ENCODE data around the gene PRR18.

Gene PRR18

DNA sequence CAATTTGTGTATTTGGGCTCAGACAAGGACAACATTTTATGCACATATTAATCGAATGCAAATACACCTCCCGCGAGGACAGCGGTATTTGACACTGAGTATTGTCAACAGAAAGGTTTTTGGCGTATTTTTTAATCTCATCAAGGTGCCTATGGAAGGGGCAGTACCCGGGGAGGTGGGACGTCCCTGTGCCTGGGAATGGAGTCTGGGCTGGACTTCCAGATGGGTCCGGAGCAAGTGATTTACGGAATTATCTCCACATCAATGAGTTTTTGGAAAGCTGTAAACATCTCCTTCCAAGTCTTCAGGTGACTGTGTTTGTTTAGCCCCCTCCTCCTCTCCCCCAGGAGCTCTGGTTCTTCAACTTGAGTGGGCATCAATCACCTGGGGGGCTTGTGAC lies 39.8 kb downstream of the PRR18 start:
- FAIRE-seq = no peak
- TF ChIP-seq POLR2A (IDR thresholded peaks at IDR 0.05; ENCODE audit: low read depth, low read length) = no peak
- no peak for DNase-seq (ENCODE audit: insufficient read length, low spot score)

DNA sequence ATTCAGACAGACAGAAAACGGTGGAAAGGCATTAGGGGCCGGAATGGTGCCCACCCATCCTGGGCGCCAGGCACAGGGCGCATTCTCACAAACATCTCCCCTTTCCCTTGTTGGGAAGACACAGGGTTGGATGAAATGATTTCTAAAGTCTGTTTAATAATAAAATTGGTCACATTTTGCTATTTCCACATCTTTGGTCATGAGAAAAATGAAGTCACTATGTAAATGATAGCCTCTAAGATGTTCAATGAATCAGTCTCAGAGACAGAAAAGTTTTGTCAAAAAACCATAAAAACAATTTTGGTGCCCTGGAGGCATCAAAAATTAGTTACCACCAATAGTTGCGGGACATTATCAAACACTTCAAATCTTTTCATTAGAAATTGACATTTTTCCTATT lies 40.7 kb downstream of the PRR18 start:
- DNase-seq (ENCODE audit: insufficient read length, low spot score) (no peak), FAIRE-seq (no peak)
- no peak for TF ChIP-seq POLR2A (IDR thresholded peaks at IDR 0.05; ENCODE audit: low read depth, low read length)

DNA sequence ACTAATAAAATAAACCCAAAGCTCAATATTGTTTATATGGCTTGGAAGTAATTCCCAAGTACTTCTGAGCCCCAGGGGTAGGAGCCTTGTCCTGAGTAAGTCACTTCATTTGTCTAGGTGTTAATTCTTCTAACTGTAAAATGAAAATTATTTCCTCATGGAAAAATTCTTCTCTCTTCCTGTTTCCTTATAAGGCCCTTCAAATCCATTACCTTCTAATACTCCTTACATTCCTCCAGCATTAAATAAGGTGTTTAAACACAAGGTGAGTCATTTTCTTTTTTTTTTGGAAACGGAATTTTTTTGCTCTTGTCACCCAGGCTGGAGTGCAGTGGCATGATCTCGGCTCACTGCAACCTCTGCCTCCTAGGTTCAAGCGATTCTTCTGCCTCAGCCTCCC lies 41.9 kb downstream of the PRR18 start:
- no peak for TF ChIP-seq POLR2A (IDR thresholded peaks at IDR 0.05; ENCODE audit: low read depth, low read length)
- FAIRE-seq = no peak
- no peak for DNase-seq (ENCODE audit: insufficient read length, low spot score)

DNA sequence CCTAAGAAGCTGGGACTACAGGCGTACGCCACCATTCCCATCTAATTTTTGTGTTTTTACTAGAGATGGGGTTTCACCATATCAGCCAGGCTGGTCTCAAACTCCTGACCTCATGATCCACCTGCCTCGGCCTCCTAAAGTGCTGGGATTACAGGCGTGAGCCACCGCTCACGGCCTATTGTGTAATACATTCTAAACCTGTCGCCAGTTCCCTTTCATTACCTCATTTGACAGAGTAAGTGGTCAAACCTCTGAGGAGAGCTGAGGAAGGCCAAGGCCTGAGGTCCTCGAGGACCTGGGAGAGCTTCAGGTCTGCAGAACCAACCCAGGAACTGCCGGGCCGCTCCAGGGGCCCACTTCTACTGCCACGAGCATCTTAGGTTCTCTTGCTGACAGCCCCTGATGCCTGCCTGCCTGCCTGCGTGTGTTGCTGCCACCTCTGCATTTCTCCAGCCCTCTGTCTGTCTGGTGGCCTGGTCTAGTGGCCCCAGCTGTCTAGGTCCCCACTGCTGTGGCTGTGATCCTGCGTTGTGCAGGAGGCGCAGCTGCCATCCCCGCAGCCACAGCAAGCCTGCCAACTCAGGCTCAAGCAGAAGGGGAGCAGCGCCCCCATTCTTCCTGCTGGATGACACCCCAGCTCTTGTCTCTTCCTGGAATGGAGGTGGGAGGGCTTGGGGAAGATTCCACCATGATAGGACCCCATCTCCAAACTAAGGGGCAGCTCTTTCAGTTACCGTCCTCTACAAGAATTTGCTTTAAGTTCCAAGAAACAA lies 45.3 kb downstream of the PRR18 start:
- no peak for TF ChIP-seq POLR2A (IDR thresholded peaks at IDR 0.05; ENCODE audit: low read depth, low read length)
- DNase-seq (ENCODE audit: insufficient read length, low spot score) = no peak
- FAIRE-seq = no peak

DNA sequence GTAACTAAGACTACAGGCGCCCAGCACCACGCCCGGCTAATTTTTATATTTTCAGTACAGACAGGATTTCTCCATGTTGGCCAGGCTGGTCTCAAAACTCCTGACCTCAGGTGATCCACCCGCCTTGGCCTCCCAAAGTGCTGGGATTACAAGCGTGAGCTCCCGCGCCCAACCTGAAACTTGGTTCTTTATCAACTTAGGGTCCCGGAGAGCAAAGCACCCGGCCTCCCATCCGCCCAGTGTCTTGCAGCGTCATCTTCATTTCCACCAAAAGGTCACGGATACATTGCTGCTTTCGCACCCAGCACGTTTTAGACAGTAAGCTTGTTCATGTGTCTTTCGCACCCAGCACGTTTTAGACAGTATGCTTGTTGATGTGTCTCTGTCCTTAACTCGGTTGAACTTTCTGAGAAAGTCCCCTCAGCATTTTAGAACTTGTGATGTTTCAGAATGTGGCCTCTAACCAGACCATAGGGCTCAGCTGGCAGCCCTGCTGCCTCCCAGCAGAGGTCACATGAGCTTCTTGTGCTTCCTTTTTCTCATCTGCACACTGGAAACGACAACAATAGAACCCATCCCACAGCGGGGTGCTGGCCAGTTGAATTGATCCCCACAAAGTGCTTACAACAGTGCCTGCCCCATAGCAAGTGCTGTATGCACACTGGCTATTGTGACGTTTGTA lies 48.8 kb downstream of the PRR18 start:
- TF ChIP-seq POLR2A (IDR thresholded peaks at IDR 0.05; ENCODE audit: low read depth, low read length) = no peak
- FAIRE-seq (no peak), DNase-seq (ENCODE audit: insufficient read length, low spot score) (no peak)

DNA sequence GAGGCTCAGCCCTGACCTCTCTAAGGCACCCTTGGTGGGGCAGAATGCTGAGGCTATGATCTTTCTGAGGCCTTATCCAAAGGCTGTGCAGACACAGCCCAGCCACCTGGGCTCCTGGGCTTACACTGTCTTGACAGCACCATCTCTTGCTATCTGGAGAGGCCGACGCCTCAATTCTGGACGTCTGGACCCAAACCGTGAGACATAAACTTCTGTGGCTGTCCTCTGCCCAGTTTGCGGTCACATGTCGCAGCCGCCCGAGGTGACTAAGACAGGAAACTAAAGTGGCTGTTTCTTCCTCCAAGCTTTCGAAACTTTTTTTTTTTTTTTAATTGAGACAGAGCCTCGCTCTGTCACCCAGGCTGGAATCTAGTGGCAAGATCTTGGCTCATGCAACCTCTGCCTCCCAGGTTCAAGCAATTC lies 49.3 kb downstream of the PRR18 start:
- FAIRE-seq (no peak), DNase-seq (ENCODE audit: insufficient read length, low spot score) (peak; percentile 6)
- TF ChIP-seq POLR2A (IDR thresholded peaks at IDR 0.05; ENCODE audit: low read depth, low read length) = no peak

DNA sequence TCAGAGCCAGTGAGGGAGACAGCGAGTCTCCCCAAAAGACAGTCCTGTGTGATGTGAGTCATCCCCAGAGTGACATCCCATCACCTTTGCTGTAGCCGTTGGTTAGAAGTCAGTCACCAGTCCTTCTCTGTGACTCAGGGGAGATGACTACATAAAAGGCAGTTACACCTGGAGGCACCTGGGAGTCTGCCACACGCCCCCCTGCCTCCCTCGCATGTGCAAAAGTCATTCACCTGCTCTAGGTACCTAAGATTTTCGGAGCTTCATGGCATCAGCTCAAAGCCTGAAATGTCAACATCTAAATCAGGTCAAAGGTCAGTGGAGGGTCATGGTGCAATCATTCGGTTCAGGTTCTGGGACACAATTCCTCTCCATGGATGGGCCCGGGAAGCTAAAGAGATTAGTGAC lies 50.3 kb downstream of the PRR18 start:
- no peak for TF ChIP-seq POLR2A (IDR thresholded peaks at IDR 0.05; ENCODE audit: low read depth, low read length)
- no peak for FAIRE-seq
- DNase-seq (ENCODE audit: insufficient read length, low spot score) = no peak
